ENCODE data around the gene PLN. TPM values are rescaled to one million over a fixed set of nuclear protein-coding genes. Genes with fewer than 3 reads are reported as not detected.

The PLN gene
- total RNA-seq, 1 experiment from 2014 or later, result not detected

- no peak for ATAC-seq
- no peaks in the 10 kb centered on the region for H3K4me1 Mint-ChIP-seq
- CTCF ChIA-PET, result no interaction called here
These were observed 11.6 kb upstream of the PLN start for GRCh38 chr6:118536478-118536877.

GRCh38 chr6:118537574-118537973 lies 10.5 kb upstream of the PLN start:
- POLR2A ChIA-PET, result no interaction called here
- Mint-ChIP-seq H3K27me3 (ENCODE audit: low read depth) (no peaks in the 10 kb centered on the region), H3K9me3 (no peaks in the 10 kb centered on the region), H3K36me3 (no peaks in the 10 kb centered on the region), H3K4me1 (peaks cover 2% of the 10 kb centered on the region; the same call in 1 of the 2 replicates), H3K4me3 (no peak overlapping the region), H3K27ac (no peak overlapping the region)
- DNase-seq (ENCODE audit: low spot score) (no peak), ATAC-seq (no peak)
- CTCF ChIA-PET, result interaction anchor here (0.9 to 1.0 kb wide), 2 partner anchors 28 to 689 kb away, joined by 3 read pairs; no protein-coding TSS in a partner anchor
- TF ChIP-seq E2F5 (CRISPR knock-in tag; IDR thresholded peaks at IDR 0.05) (no peak), ZBTB21 (CRISPR knock-in tag; IDR thresholded peaks at IDR 0.05; ENCODE audit: borderline replicate concordance) (no peak), ZSCAN18 (CRISPR knock-in tag; IDR thresholded peaks at IDR 0.05) (no peak), ARID4B (CRISPR knock-in tag; IDR thresholded peaks at IDR 0.05; ENCODE audit: borderline replicate concordance) (no peak), TP53 (CRISPR knock-in tag; IDR thresholded peaks at IDR 0.05) (no peak), ATF1 (CRISPR knock-in tag; IDR thresholded peaks at IDR 0.05) (no peak), FOXK1 (CRISPR knock-in tag; IDR thresholded peaks at IDR 0.05) (no peak)

More at GRCh38 chr6:118536478-118536877, 11.6 kb upstream of the PLN start:
- Mint-ChIP-seq H3K9me3 (peaks cover 2% of the 10 kb centered on the region; the same call in 1 of the 2 replicates), H3K27me3 (ENCODE audit: low read depth) (no peaks in the 10 kb centered on the region), H3K27ac (no peak overlapping the region), H3K4me3 (no peak overlapping the region), H3K36me3 (no peaks in the 10 kb centered on the region)
- no peak for TF ChIP-seq FOXK1 (CRISPR knock-in tag; IDR thresholded peaks at IDR 0.05)
- TF ChIP-seq SOX15 (CRISPR knock-in tag; IDR thresholded peaks at IDR 0.05), result no peak
- no peak for TF ChIP-seq ZNF416 (CRISPR knock-in tag; IDR thresholded peaks at IDR 0.05)
- TF ChIP-seq ATF1 (CRISPR knock-in tag; IDR thresholded peaks at IDR 0.05), result no peak
- TF ChIP-seq PREB (CRISPR knock-in tag; IDR thresholded peaks at IDR 0.05; ENCODE audit: borderline replicate concordance), result no peak
- TF ChIP-seq GABPB1 (CRISPR knock-in tag; IDR thresholded peaks at IDR 0.05), result no peak
- no peak for TF ChIP-seq MXD4 (CRISPR knock-in tag; IDR thresholded peaks at IDR 0.05; ENCODE audit: borderline replicate concordance)
- no peak for TF ChIP-seq ZNF512 (CRISPR knock-in tag; IDR thresholded peaks at IDR 0.05; ENCODE audit: borderline replicate concordance)
- no peak for TF ChIP-seq KAT7 (CRISPR knock-in tag; IDR thresholded peaks at IDR 0.05; ENCODE audit: borderline replicate concordance)
- no peak for TF ChIP-seq ETV6 (CRISPR knock-in tag; IDR thresholded peaks at IDR 0.05)
- no peak for TF ChIP-seq ZNF121 (CRISPR knock-in tag; IDR thresholded peaks at IDR 0.05)
- TF ChIP-seq AFF4 (CRISPR knock-in tag; IDR thresholded peaks at IDR 0.05; ENCODE audit: borderline replicate concordance), result no peak
- no peak for TF ChIP-seq ZNF317 (CRISPR knock-in tag; IDR thresholded peaks at IDR 0.05; ENCODE audit: borderline replicate concordance, low read depth)
- no peak for TF ChIP-seq NFE2L1 (CRISPR knock-in tag; IDR thresholded peaks at IDR 0.05)
- TF ChIP-seq SMAD3 (CRISPR knock-in tag; IDR thresholded peaks at IDR 0.05; ENCODE audit: borderline replicate concordance), result no peak
- POLR2A ChIA-PET, result no interaction called here
- DNase-seq (ENCODE audit: low spot score), result no peak

All from WTC11 (cell line).